Gastrocnemius medialis (tissue), 4 donors: Measurements from ENCODE around the gene GPAT2.
"Not testable (repeated sequence)": the region's sequence is repeated elsewhere in the genome, so short reads cannot be mapped to it uniquely, and the experiment has no call there.

Source experiments
- POLR2A ChIP-seq, 2 donors: fragments of 450-650 bp; IDR thresholded peaks; one replicate each; pipeline ENCODE4 v1.6.1; 2017; ENCODE audit warnings: antibody characterized with exemption in 2 of 2, mild to moderate bottlenecking in 2 of 2, moderate library complexity in 2 of 2
- TF ChIP-seq, protein P1 (sequence below), 5 experiments: fragments of 450-650 bp in 3 of 5; fragments of 200-600 bp in 2 of 5; sonication (generic) in 2 of 5; IDR thresholded peaks in 4 of 5; conservative IDR thresholded peaks in 1 of 5; 1 replicate in 4 of 5; 2 replicates in 1 of 5; pipeline ENCODE4 v1.5.1; 2016 to 2019; ENCODE audit warnings: antibody characterized with exemption in 5 of 5, mild to moderate bottlenecking in 3 of 5, moderate library complexity in 3 of 5

DNA sequence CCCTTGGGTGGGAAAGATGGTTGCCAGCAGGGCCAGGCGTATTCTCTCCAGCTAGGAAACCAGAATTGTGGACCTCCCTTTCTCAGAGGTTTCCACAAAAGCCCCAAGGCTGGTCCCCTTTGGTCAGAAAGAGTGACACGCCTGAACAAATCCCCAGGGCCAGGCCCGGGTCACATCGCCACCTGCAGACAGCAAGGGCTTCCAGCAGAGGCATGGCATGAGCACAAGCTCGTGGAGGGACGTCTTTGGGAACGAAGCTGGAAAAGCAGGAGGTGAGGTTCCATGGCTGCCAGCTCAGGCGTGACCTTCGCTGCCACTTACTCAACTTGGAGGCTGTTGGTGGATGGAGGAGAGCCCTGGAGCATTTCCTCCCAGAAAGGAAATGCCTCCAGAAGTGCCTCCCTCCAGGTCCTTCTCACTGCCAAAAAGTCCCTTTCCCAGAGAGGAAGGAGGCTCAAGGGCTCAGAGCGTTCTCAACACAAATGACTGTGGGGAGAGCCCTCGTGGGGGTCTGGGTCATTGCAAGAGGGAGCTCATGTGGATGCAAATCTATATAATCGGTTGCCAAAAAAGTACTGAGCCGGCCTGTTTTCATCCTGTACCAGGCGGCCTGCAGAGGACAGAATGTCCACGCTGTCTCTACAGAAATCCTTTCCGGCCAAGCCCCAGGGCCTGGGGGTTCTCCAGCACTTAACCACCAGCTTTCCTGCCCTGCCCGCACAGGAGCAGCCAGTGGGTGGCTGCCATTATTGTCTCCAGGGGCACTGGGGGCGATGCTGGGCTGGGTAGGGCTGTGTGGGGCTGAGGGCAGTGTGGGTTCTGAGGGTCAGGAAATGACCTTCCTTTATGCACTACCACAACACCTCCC is 14.6 kb upstream of the GPAT2 start:
- TF ChIP-seq, protein P1, sequence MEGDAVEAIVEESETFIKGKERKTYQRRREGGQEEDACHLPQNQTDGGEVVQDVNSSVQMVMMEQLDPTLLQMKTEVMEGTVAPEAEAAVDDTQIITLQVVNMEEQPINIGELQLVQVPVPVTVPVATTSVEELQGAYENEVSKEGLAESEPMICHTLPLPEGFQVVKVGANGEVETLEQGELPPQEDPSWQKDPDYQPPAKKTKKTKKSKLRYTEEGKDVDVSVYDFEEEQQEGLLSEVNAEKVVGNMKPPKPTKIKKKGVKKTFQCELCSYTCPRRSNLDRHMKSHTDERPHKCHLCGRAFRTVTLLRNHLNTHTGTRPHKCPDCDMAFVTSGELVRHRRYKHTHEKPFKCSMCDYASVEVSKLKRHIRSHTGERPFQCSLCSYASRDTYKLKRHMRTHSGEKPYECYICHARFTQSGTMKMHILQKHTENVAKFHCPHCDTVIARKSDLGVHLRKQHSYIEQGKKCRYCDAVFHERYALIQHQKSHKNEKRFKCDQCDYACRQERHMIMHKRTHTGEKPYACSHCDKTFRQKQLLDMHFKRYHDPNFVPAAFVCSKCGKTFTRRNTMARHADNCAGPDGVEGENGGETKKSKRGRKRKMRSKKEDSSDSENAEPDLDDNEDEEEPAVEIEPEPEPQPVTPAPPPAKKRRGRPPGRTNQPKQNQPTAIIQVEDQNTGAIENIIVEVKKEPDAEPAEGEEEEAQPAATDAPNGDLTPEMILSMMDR (IDR thresholded peaks at IDR 0.05 in 4 of 5, conservative IDR thresholded peaks at IDR 0.05 in 1 of 5): not testable (repeated sequence)
- not testable (repeated sequence) for TF ChIP-seq POLR2A (IDR thresholded peaks at IDR 0.05)
